ENCODE measurements around the gene RPL36AL.

Gene RPL36AL

DNA sequence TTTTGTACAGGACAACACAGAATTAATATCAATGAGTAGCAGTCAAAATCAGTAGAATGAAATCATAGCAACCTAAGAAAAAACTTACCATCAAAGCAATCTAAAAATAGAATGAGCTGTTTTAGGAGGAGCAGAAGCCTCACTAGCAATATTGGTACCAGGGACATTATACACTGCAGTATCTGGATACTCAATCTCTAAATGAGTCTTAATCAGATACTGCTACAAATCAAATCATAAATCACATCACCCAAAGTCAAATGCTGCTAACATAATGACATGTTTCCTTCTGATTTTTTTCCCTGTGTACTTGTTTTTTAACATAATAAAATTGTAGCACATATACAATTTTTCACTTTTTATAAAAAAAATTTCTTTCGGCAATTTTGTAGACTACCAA lies 42.3 kb downstream of the RPL36AL start:
- DNase-seq: no peak

DNA sequence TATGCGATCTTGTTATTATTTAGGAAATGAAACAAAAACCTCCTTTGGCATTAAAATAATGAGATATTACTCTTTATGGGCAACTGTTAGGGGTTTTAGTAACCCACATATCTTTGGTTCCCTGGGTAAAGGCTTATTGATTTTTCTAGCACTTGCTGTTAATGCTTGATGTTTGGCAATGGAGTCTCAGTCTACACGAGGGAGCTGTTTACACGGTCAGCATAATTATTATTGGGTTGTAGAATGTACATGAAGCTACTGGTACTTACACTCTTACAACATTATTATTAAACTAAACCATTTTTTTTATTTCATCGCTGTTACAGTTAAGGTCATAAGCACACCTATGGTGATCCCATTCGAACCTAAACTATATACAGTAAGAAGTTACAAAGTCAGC lies 46.4 kb downstream of the RPL36AL start:
- DNase-seq: no peak

DNA sequence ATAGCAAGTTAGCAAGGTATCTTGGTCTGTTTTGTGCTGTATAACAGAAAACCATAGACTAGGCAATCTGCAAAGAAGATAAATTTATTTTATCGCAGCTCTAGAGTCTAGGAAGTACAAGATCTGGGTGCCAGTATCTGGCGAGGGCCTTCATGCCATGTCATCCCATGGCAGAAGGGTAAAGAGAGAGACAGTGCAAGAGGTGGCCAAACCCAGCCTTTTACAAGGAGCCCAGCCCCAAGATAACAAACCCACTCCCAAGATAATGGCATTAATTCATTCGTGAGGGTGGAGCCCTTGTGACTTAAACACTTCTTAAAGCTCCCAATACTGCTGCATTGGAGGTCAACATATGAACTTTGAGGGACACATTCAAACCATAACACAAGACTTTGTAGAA lies 51.1 kb downstream of the RPL36AL start:
- no peak for DNase-seq

Data from NCI-H774 (cell line).